GM23248 (cell line): ENCODE results near the gene SLC9A9. TPM values are rescaled to one million over a fixed set of nuclear protein-coding genes. Genes with fewer than 3 reads are reported as not detected.
"Not testable (repeated sequence)": the region's sequence is repeated elsewhere in the genome, so short reads cannot be mapped to it uniquely, and the experiment has no call there.

Experiments used
- DNase-seq: peaks from one replicate; pipeline ENCODE4 v3.0.0-alpha.2; 2015
- H2AFZ ChIP-seq: fragments of 200-600 bp; sonication (generic); 2 replicates; pipeline ENCODE4 v1.6.1; 2016; ENCODE audit warnings: antibody characterized with exemption
- H3F3A ChIP-seq: fragments of 200-600 bp; sonication (generic); 2 replicates; pipeline ENCODE4 v1.6.1; 2016; ENCODE audit warnings: mild to moderate bottlenecking, antibody characterized with exemption, mixed run types; ENCODE audit not compliant: insufficient read depth
- H3K27ac ChIP-seq: fragments of 200-600 bp; sonication (generic); 2 replicates; pipeline ENCODE4 v1.5.1; 2016; ENCODE audit warnings: mild to moderate bottlenecking
- H3K27me3 ChIP-seq: fragments of 200-600 bp; sonication (generic); replicated peaks from 2 replicates; pipeline ENCODE4 v1.6.1; 2016; ENCODE audit warnings: mild to moderate bottlenecking; ENCODE audit not compliant: insufficient read depth
- H3K36me3 ChIP-seq: fragments of 200-600 bp; sonication (generic); 2 replicates; pipeline ENCODE4 v1.6.1; 2016; ENCODE audit warnings: low read depth, mild to moderate bottlenecking
- H3K4me1 ChIP-seq: fragments of 200-600 bp; sonication (generic); 2 replicates; pipeline ENCODE4 v1.6.1; 2016; ENCODE audit warnings: mild to moderate bottlenecking; ENCODE audit not compliant: insufficient read depth
- H3K4me2 ChIP-seq: fragments of 200-600 bp; sonication (generic); one replicate; pipeline ENCODE4 v1.6.1; 2016; ENCODE audit warnings: mild to moderate bottlenecking; ENCODE audit not compliant: unreplicated experiment
- H3K4me3 ChIP-seq: fragments of 200-600 bp; sonication (generic); 2 replicates; pipeline ENCODE4 v1.5.1; 2016; ENCODE audit warnings: mild to moderate bottlenecking
- H3K79me2 ChIP-seq: fragments of 200-600 bp; sonication (generic); 2 replicates; pipeline ENCODE4 v1.6.1; 2016; ENCODE audit warnings: mild to moderate bottlenecking; ENCODE audit not compliant: insufficient read depth
- H3K9ac ChIP-seq: fragments of 200-600 bp; sonication (generic); 2 replicates; pipeline ENCODE4 v1.6.1; 2016; ENCODE audit warnings: mild to moderate bottlenecking
- H3K9me2 ChIP-seq: fragments of 200-600 bp; sonication (generic); 2 replicates; pipeline ENCODE4 v1.6.1; 2016; ENCODE audit warnings: mixed run types, mild to moderate bottlenecking, moderate library complexity; ENCODE audit not compliant: insufficient read depth
- H3K9me3 ChIP-seq: fragments of 200-600 bp; sonication (generic); one replicate; pipeline ENCODE4 v1.6.1; 2017; ENCODE audit warnings: low read depth
- H4K20me1 ChIP-seq: fragments of 200-600 bp; sonication (generic); 2 replicates; pipeline ENCODE4 v1.6.0; 2016; ENCODE audit not compliant: insufficient read depth
- EZH2 ChIP-seq: fragments of 200-600 bp; sonication (generic); IDR thresholded peaks from 2 replicates; pipeline ENCODE4 v1.6.1; 2018; ENCODE audit warnings: antibody characterized with exemption, mild to moderate bottlenecking; ENCODE audit not compliant: insufficient read depth, poor library complexity, severe bottlenecking
- EZH2phosphoT487 ChIP-seq: fragments of 200-600 bp; sonication (generic); IDR thresholded peaks from 2 replicates; pipeline ENCODE4 v1.6.1; 2018; ENCODE audit warnings: antibody characterized with exemption, moderate library complexity, mild to moderate bottlenecking, low read depth; ENCODE audit not compliant: insufficient read depth
- WGBS, 2 experiments: methylation state at CpG; one replicate each; pipeline ENCODE4 v1.1.6; 2015 to 2017; ENCODE audit warnings: low lambda C conversion rate in 2 of 2, low coverage in 1 of 2; ENCODE audit errors: missing lambda C conversion rate in 2 of 2; 5-methylcytosine and 5-hydroxymethylcytosine counted together
- in situ Hi-C: fragments of 300-500 bp; cut with MboI; formaldehyde crosslinking; loops from 2 replicates; pipeline ENCODE4 v1.15.0; 2020
- polyA plus RNA-seq: library from polyadenylated mRNA; unstranded; fragments of >200 nt; fragmentation: Nextera tagmentation; extraction: Ambion mirVana; gene quantifications from 2 replicates; pipeline ENCODE4 v1.2.1, GENCODE V29; 2016
- total RNA-seq: library from RNA; depleted of rRNA; stranded (reverse); fragments of >200 nt; shearing (Covaris generic); gene quantifications from 2 replicates; pipeline ENCODE4 v1.2.3, GENCODE V29; 2014

The SLC9A9 gene
- total and polyA plus RNA-seq, 2 experiments from 2014 or later: 2.8 to 3.2 TPM

DNA sequence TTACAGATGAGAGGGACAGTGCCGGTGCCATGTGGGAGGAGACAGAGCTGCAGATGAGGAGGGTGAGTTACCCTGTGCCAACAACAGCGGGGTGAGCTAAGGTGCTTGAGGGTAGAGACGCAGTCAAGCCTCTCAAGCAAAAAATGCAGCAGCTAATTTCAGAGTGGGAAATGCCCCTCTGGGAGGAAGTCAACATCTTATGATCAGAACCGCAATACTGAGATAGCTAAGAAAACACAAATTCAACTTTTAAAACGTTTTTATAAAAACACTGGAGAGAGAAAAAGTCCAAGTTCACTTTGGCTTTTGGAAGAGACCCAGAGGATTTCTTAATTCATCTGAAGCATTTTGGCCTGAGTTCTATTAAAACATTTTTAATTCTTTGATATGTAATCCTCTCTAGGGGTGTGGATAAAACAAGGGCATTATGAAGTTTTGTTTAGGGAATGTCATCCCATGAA is 319.2 kb downstream of the SLC9A9 start:
- H4K20me1 ChIP-seq: no peaks in the 10 kb centered on the region
- peak; percentile 34 for DNase-seq
- H3K9me2 ChIP-seq: no peaks in the 10 kb centered on the region
- H3K36me3 ChIP-seq: no peaks in the 10 kb centered on the region
- TF ChIP-seq EZH2phosphoT487 (no peak), EZH2 (no peak)
- WGBS, 2 experiments: 21 to 30% methylated on average over 5 of the region's 5 CpGs
- no peak overlapping the region for H3K9ac ChIP-seq
- H2AFZ ChIP-seq: peak overlapping the region; percentile 47; the same call in 1 of the 2 replicates
- in situ Hi-C loops: no loop called here
- no peaks in the 10 kb centered on the region for H3K27me3 ChIP-seq
- no peak overlapping the region for H3K4me2 ChIP-seq
- H3K9me3 ChIP-seq: no peaks in the 10 kb centered on the region
- no peak overlapping the region for H3K27ac ChIP-seq
- no peak overlapping the region for H3K4me3 ChIP-seq
- peaks cover 10% of the 10 kb centered on the region; the same call in 1 of the 2 replicates for H3F3A ChIP-seq
- H3K79me2 ChIP-seq: no peaks in the 10 kb centered on the region
- peaks cover 26% of the 10 kb centered on the region for H3K4me1 ChIP-seq

DNA sequence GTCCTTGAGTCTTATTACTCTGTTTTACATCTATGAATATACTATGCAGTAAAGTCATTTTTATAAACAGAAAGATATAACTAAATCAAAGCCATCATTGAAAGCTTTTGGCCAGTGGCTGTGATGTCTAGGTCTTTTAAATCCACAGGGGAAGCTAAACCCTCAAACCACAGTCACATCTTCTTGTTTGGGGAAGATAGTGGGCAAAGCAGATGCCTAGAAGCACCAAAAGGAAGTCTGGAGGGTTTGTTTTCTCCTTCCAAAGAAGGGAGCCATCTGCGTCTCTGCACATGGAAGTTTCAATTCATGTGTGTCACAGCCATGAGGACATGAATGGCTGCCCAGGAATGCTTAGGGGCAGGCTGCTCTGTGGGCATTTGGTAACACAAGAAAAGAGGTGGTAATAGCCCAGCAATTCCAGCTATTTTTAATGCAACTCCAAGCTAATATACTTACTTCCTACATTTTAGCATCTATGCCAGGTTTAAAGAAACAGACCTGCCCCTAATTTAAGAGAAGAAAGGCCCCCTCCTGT is 322.2 kb downstream of the SLC9A9 start:
- peaks cover 10% of the 10 kb centered on the region; the same call in 1 of the 2 replicates for H3F3A ChIP-seq
- peak; percentile 60 for DNase-seq
- TF ChIP-seq EZH2 (no peak), EZH2phosphoT487 (no peak)
- no peaks in the 10 kb centered on the region for H3K9me2 ChIP-seq
- H3K9me3 ChIP-seq: no peaks in the 10 kb centered on the region
- peaks cover 26% of the 10 kb centered on the region for H3K4me1 ChIP-seq
- H3K4me3 ChIP-seq: no peak overlapping the region
- H3K36me3 ChIP-seq: no peaks in the 10 kb centered on the region
- H3K79me2 ChIP-seq: no peaks in the 10 kb centered on the region
- in situ Hi-C loops: no loop called here
- WGBS, 2 experiments: 71 to 78% methylated on average over 1 of the region's 1 CpG
- peak overlapping the region; percentile 37 for H3K27ac ChIP-seq
- H3K27me3 ChIP-seq: no peaks in the 10 kb centered on the region
- no peak overlapping the region for H3K9ac ChIP-seq
- peak overlapping the region; percentile 26; the same call in 1 of the 2 replicates for H2AFZ ChIP-seq
- peak overlapping the region; percentile 26 for H3K4me2 ChIP-seq
- H4K20me1 ChIP-seq: no peaks in the 10 kb centered on the region

DNA sequence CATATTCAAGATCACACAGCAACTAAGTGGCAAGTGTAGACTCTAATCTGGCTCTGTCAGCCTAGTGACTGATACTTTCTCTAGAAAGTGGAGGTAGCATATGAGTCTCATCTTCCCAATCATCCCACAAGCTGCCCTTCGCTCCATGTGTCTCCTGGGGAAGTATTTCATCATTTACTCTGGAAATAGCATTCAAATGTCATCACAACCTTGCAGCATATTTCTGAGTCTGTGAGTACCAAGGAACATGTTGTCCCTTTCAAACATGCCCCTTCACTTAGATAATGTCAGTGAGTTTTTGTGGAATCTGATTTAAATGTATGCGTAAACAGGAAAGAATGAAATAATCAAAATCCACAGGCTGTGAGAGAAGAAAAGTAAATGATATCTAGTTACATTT is 322.9 kb downstream of the SLC9A9 start:
- H3K27ac ChIP-seq: peak overlapping the region; percentile 37
- H3K4me1 ChIP-seq: peaks cover 26% of the 10 kb centered on the region
- H3K4me2 ChIP-seq: peak overlapping the region; percentile 26
- H3K9me2 ChIP-seq: no peaks in the 10 kb centered on the region
- no peaks in the 10 kb centered on the region for H3K9me3 ChIP-seq
- 24 to 28% methylated on average over 2 of the region's 2 CpGs for WGBS, 2 experiments
- peak; percentile 69 for DNase-seq
- TF ChIP-seq EZH2: no peak
- no peak for TF ChIP-seq EZH2phosphoT487
- no peak overlapping the region for H2AFZ ChIP-seq
- peaks cover 10% of the 10 kb centered on the region; the same call in 1 of the 2 replicates for H3F3A ChIP-seq
- H4K20me1 ChIP-seq: no peaks in the 10 kb centered on the region
- H3K79me2 ChIP-seq: no peaks in the 10 kb centered on the region
- no peak overlapping the region for H3K9ac ChIP-seq
- in situ Hi-C loops: no loop called here
- no peaks in the 10 kb centered on the region for H3K36me3 ChIP-seq
- H3K4me3 ChIP-seq: no peak overlapping the region
- H3K27me3 ChIP-seq: no peaks in the 10 kb centered on the region

DNA sequence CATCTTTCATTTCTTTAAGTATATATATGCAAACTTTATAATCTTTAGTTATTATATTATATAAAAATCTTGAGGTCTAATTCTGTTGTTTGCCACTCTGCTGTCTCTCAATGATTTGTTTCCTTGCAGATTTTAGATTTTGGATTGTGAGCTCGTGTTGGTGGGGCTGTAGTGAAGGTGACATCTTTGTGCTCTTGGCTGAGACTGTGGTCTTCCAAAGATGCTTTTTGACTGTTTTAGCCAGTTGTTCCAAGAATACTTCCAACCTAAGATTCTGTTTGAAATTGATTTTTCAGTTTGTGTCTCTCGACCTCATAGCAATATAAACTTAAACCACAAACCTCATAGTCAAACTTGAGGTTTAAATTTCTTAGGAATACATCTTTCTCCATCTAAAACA is 326.5 kb downstream of the SLC9A9 start:
- no peak overlapping the region for H3K4me3 ChIP-seq
- no peak overlapping the region for H2AFZ ChIP-seq
- H3F3A ChIP-seq: peaks cover 10% of the 10 kb centered on the region; the same call in 1 of the 2 replicates
- H4K20me1 ChIP-seq: no peaks in the 10 kb centered on the region
- no peak overlapping the region for H3K27ac ChIP-seq
- peaks cover 20% of the 10 kb centered on the region for H3K4me1 ChIP-seq
- no peaks in the 10 kb centered on the region for H3K36me3 ChIP-seq
- no peak overlapping the region for H3K4me2 ChIP-seq
- no peaks in the 10 kb centered on the region for H3K27me3 ChIP-seq
- no peak for TF ChIP-seq EZH2phosphoT487
- TF ChIP-seq EZH2: no peak
- no peaks in the 10 kb centered on the region for H3K9me3 ChIP-seq
- H3K79me2 ChIP-seq: no peaks in the 10 kb centered on the region
- H3K9ac ChIP-seq: no peak overlapping the region
- in situ Hi-C loops: no loop called here
- no peaks in the 10 kb centered on the region for H3K9me2 ChIP-seq
- WGBS, 2 experiments: 83 to 85% methylated on average over 2 of the region's 2 CpGs
- no peak for DNase-seq

DNA sequence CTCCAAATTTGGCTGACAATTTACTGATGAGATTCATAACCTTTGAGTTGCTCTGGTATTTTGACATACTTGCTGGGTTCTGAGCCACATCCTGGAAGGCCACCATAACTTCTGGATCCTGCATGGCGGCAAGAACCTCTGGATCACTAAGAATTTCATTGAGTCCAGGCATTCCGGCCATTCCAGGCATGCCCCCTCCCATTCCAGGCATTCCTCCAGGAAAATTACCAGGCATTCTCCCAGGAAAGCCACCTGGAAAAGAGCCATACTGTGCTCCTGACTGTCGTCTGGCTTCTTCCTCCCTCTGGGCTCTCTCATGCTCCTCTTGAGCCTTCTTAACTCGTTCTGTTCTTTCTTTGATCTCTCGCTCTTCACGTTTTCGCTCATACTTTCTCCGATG is 331.1 kb downstream of the SLC9A9 start:
- H3K4me2 ChIP-seq, H3K9ac ChIP-seq, H3K4me3 ChIP-seq, H2AFZ ChIP-seq, DNase-seq, H3K9me2 ChIP-seq, H3K4me1 ChIP-seq, H3K27me3 ChIP-seq, H3K79me2 ChIP-seq, H3K27ac ChIP-seq, in situ Hi-C loops, H4K20me1 ChIP-seq, H3K9me3 ChIP-seq, H3K36me3 ChIP-seq, H3F3A ChIP-seq: not testable (repeated sequence)
- WGBS, 2 experiments: 39 to 40% methylated on average over 8 of the region's 8 CpGs
